Glutamatergic neuron (in vitro differentiated cells): ENCODE measurements around the gene ADAP2. TPM values are rescaled to one million over a fixed set of nuclear protein-coding genes. Genes with fewer than 3 reads are reported as not detected.

Experiments
- DNase-seq: peaks from one replicate; pipeline ENCODE4 v3.0.0; 2022
- H3K27ac Mint-ChIP-seq: one replicate; pipeline ENCODE4 v1.8.0; 2020; ENCODE audit warnings: mild to moderate bottlenecking, mixed read lengths, inconsistent platforms; ENCODE audit not compliant: unreplicated experiment
- H3K27me3 Mint-ChIP-seq: one replicate; pipeline ENCODE4 v1.8.0; 2020; ENCODE audit warnings: mild to moderate bottlenecking, moderate library complexity, mixed read lengths, inconsistent platforms; ENCODE audit not compliant: unreplicated experiment
- H3K36me3 Mint-ChIP-seq: one replicate; pipeline ENCODE4 v1.8.0; 2020; ENCODE audit warnings: mild to moderate bottlenecking, mixed read lengths, inconsistent platforms; ENCODE audit not compliant: unreplicated experiment
- H3K4me1 Mint-ChIP-seq: one replicate; pipeline ENCODE4 v1.8.0; 2020; ENCODE audit warnings: mild to moderate bottlenecking, low read depth, mixed read lengths, inconsistent platforms; ENCODE audit not compliant: unreplicated experiment
- H3K4me3 Mint-ChIP-seq: one replicate; pipeline ENCODE4 v1.8.0; 2020; ENCODE audit warnings: mild to moderate bottlenecking, mixed read lengths, inconsistent platforms; ENCODE audit not compliant: unreplicated experiment
- H3K9me3 Mint-ChIP-seq: one replicate; pipeline ENCODE4 v1.8.0; 2020; ENCODE audit warnings: mild to moderate bottlenecking, moderate library complexity, mixed read lengths, inconsistent platforms; ENCODE audit not compliant: unreplicated experiment
- long read RNA-seq: library from polyadenylated mRNA; unstranded; transcript quantifications from one replicate; pipeline ENCODE4 v2.0.0, GENCODE V29; 2020; ENCODE audit not compliant: unreplicated experiment
- total RNA-seq: library from RNA; stranded (reverse); fragmentation: NEBNext Ultra II Directional; extraction: Animal tissue kit (Norgen Biotek cat#: 25700); gene quantifications from one replicate; pipeline ENCODE4 v1.2.1, GENCODE V29; 2021; ENCODE audit not compliant: unreplicated experiment
- TF ChIP-seq, protein P1 (sequence below): fragments of 200-600 bp; sonication (generic); IDR thresholded peaks from one replicate; pipeline ENCODE4 v1.5.0; 2021; ENCODE audit not compliant: partially characterized antibody, unreplicated experiment

ADAP2 gene, protein sequence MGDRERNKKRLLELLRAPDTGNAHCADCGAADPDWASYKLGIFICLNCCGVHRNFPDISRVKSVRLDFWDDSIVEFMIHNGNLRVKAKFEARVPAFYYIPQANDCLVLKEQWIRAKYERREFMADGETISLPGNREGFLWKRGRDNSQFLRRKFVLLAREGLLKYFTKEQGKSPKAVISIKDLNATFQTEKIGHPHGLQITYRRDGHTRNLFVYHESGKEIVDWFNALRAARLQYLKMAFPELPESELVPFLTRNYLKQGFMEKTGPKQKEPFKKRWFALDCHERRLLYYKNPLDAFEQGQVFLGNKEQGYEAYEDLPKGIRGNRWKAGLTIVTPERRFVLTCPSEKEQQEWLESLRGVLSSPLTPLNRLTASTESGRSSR
- 0.51 TPM for total RNA-seq
- long read RNA-seq, result 0 reads

DNA sequence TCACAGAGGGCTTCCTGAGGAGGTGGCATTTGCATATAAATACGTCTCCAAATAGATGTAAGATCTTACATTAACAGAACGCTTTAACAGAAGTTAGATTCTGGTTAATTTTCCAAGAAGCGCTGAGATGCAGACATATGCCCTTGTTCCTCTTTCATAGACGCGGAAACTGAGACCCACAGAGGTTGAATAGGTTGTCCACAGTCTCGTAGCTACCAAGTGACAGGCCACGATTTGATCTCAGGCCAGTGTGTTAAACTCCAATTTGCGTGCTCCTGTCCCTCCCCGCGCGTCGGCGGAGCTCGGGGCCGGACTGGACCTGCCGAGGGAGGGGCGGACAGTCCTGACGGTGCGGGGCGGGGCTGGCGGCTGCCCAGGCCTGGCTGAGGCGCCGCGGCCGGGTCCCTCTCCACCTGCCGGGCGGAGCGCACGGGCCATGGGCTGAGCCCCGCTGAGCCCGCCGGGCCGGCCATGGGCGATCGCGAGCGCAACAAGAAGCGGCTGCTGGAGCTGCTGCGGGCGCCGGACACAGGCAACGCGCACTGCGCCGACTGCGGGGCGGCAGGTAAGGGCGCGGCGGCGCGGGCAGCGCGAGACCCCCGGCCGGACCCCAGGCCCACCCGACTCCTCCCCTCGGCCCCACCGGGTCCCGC is at the start of gene ADAP2:
TSS of gene ADAP2 (plus strand) at position 402 of the 653 bp plus-strand sequence. CDS start at position 472, 70 bp downstream.
- Mint-ChIP-seq H3K9me3 (peaks cover 2% of the 10 kb centered on the region), H3K27me3 (peaks cover 10% of the 10 kb centered on the region), H3K4me3 (peak within 1 kb of the TSS; percentile 79), H3K4me1 (no peaks in the 10 kb centered on the region), H3K36me3 (no peaks in the 10 kb centered on the region), H3K27ac (peak within 1 kb of the TSS; percentile 73)
- TF ChIP-seq, protein P1, sequence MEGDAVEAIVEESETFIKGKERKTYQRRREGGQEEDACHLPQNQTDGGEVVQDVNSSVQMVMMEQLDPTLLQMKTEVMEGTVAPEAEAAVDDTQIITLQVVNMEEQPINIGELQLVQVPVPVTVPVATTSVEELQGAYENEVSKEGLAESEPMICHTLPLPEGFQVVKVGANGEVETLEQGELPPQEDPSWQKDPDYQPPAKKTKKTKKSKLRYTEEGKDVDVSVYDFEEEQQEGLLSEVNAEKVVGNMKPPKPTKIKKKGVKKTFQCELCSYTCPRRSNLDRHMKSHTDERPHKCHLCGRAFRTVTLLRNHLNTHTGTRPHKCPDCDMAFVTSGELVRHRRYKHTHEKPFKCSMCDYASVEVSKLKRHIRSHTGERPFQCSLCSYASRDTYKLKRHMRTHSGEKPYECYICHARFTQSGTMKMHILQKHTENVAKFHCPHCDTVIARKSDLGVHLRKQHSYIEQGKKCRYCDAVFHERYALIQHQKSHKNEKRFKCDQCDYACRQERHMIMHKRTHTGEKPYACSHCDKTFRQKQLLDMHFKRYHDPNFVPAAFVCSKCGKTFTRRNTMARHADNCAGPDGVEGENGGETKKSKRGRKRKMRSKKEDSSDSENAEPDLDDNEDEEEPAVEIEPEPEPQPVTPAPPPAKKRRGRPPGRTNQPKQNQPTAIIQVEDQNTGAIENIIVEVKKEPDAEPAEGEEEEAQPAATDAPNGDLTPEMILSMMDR, result no peak
- DNase-seq, result peak; percentile 44

DNA sequence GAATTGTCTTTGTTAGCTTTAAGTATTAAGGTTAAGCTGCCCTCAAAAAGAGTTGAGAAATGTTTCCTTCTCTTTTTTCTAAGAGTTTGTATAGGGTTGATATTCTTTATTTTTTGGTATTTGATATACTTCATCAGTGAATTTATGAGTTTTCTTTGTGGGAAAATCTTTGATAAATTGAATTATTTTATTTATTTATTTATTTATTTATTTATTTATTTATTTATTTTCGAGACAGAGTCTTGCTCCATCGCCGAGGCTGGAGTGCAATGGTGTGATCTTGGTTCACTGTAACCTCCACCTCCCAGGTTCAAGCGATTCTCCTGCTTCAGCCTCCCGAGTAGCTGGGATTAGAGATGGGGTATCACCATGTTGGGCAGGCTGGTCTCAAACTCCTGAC is 35.6 kb upstream of the ADAP2 start:
- Mint-ChIP-seq H3K36me3 (no peaks in the 10 kb centered on the region), H3K27me3 (no peaks in the 10 kb centered on the region), H3K9me3 (no peaks in the 10 kb centered on the region), H3K4me3 (no peak overlapping the region), H3K27ac (no peak overlapping the region), H3K4me1 (no peaks in the 10 kb centered on the region)
- no peak for DNase-seq
- TF ChIP-seq, protein P1, result no peak

DNA sequence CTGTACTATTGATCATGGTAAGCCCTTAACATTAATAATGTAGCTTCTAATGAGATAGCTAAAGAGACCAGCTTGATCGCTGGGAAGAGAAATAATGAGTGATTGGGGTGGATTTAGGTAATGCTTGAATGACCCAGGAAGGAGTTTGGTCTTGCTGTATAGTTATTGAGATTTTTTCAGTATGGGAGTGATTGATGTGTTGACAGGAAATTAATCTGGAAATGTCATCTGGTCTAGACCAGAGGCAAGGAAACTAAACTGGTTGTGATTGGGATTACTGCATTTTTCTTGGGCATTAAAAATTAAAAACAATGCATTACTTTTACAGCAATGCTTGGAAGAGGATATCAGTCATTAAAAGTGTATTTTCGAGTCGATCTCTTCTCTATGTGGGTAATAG is 27.5 kb upstream of the ADAP2 start:
- no peaks in the 10 kb centered on the region for H3K4me1 Mint-ChIP-seq
- H3K9me3 Mint-ChIP-seq, result no peaks in the 10 kb centered on the region
- no peak for DNase-seq
- no peaks in the 10 kb centered on the region for H3K36me3 Mint-ChIP-seq
- H3K27me3 Mint-ChIP-seq, result no peaks in the 10 kb centered on the region
- no peak overlapping the region for H3K4me3 Mint-ChIP-seq
- H3K27ac Mint-ChIP-seq, result no peak overlapping the region
- TF ChIP-seq, protein P1, result no peak

DNA sequence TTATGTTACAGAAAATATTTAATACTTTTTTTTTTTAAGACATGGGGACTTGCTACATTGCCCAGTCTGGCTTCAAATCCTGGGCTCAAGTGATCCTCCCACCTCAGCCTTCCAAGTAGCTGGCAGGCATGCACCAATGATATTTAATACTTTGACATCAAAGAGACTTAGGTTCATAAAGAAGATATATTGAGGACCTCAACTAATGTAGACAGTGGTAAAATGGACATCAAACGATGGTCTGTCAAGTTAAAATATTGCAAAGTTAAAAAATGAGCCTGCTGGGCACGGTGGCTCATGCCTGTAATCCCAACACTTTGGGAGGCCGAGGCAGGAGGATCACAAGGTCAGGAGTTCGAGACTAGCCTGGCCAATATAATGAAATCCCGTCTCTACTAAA is 24.4 kb upstream of the ADAP2 start:
- Mint-ChIP-seq H3K27me3 (no peaks in the 10 kb centered on the region), H3K4me3 (no peak overlapping the region), H3K4me1 (no peaks in the 10 kb centered on the region), H3K36me3 (no peaks in the 10 kb centered on the region), H3K27ac (no peak overlapping the region), H3K9me3 (no peaks in the 10 kb centered on the region)
- TF ChIP-seq, protein P1, result no peak
- DNase-seq, result no peak

DNA sequence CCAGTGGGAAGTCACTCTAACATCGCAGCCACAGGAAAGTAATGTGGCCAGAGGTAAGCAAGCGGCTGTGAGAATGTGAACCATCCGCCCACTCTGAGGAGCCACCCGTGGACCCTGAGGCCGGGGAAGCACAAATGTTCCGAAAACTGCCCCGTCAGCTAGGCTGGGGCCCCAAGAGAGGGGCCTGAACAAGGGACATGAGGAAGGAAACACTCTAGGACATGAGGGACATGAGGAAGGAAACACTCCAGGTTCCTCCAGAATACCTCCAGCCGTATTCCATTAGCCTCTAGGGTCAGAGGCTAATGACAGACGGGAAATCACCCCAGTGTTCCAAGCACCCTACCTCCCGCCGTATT is 16.0 kb upstream of the ADAP2 start:
- Mint-ChIP-seq H3K4me1 (peaks cover 4% of the 10 kb centered on the region), H3K36me3 (no peaks in the 10 kb centered on the region), H3K27me3 (peaks cover 2% of the 10 kb centered on the region), H3K9me3 (no peaks in the 10 kb centered on the region), H3K4me3 (peak overlapping the region; percentile 95), H3K27ac (peak overlapping the region; percentile 87)
- TF ChIP-seq, protein P1, result no peak
- DNase-seq, result no peak
